ENCODE results near the gene CARD19. TPM values are rescaled to one million over a fixed set of nuclear protein-coding genes. Genes with fewer than 3 reads are reported as not detected.

The CARD19 gene
- total RNA-seq, 1 donor from 2014 or later: 25.6 TPM

GRCh38 chr9:93154293-93154903, 58.4 kb downstream of the CARD19 start:
- peak in 1 of 2 donors; percentile 47 for ATAC-seq
- no peak for DNase-seq

GRCh38 chr9:93155716-93156474, 59.9 kb downstream of the CARD19 start:
- intact Hi-C loops (cut with DNase I): no loop called here
- Histone ChIP-seq H3K36me3 (no peaks in the 10 kb centered on the region), H3K27ac (no peak overlapping the region), H3K27me3 (ENCODE audit: low read depth) (no peaks in the 10 kb centered on the region), H3K4me3 (no peak overlapping the region), H3K9me3 (no peaks in the 10 kb centered on the region), H3K4me1 (no peaks in the 10 kb centered on the region)
- DNase-seq (no peak), ATAC-seq (peak in 1 of 2 donors; percentile 16)
- no peak for TF ChIP-seq CTCF (IDR thresholded peaks at IDR 0.05)

More at GRCh38 chr9:93154293-93154903, 58.4 kb downstream of the CARD19 start:
- no peaks in the 10 kb centered on the region for H3K9me3 ChIP-seq
- no peak overlapping the region for H3K27ac ChIP-seq
- H3K27me3 ChIP-seq (ENCODE audit: low read depth): no peaks in the 10 kb centered on the region
- H3K36me3 ChIP-seq: no peaks in the 10 kb centered on the region
- no peak overlapping the region for H3K4me3 ChIP-seq
- intact Hi-C loops (cut with DNase I): no loop called here
- no peaks in the 10 kb centered on the region for H3K4me1 ChIP-seq
- peak; percentile 49 for TF ChIP-seq CTCF (IDR thresholded peaks at IDR 0.05)

- H3K9me3 ChIP-seq: no peaks in the 10 kb centered on the region
- ATAC-seq: no peak
- DNase-seq: no peak
- intact Hi-C loops (cut with DNase I): no loop called here
- H3K36me3 ChIP-seq: no peaks in the 10 kb centered on the region
- H3K27me3 ChIP-seq (ENCODE audit: low read depth): no peaks in the 10 kb centered on the region
- no peak for TF ChIP-seq CTCF (IDR thresholded peaks at IDR 0.05)
- no peak overlapping the region for H3K4me3 ChIP-seq
- H3K27ac ChIP-seq: no peak overlapping the region
- no peaks in the 10 kb centered on the region for H3K4me1 ChIP-seq
These were observed 60.5 kb downstream of the CARD19 start for GRCh38 chr9:93156475-93157008.

GRCh38 chr9:93159601-93160471, 63.8 kb downstream of the CARD19 start:
- H3K27me3 ChIP-seq (ENCODE audit: low read depth): no peaks in the 10 kb centered on the region
- no peaks in the 10 kb centered on the region for H3K36me3 ChIP-seq
- peak; percentile 96 to 97 for ATAC-seq
- intact Hi-C loops (cut with DNase I): no loop called here
- H3K9me3 ChIP-seq: no peaks in the 10 kb centered on the region
- H3K27ac ChIP-seq: no peak overlapping the region
- peak; percentile 97 for TF ChIP-seq CTCF (IDR thresholded peaks at IDR 0.05)
- DNase-seq: peak; percentile 89
- H3K4me1 ChIP-seq: no peaks in the 10 kb centered on the region
- peak overlapping the region; percentile 2 for H3K4me3 ChIP-seq

All from lower lobe of right lung (tissue), 2 donors.